Midbrain (tissue), 1 donor: ENCODE data around the gene TPRA1.
A peak's percentile ranks its signal among the peaks of the same experiment; 100 is the strongest.

ENCODE experiments used
- DNase-seq: peaks from one replicate; lab custom pipeline; 2025; lab: John Stamatoyannopoulos, UW

TPRA1 gene

DNA sequence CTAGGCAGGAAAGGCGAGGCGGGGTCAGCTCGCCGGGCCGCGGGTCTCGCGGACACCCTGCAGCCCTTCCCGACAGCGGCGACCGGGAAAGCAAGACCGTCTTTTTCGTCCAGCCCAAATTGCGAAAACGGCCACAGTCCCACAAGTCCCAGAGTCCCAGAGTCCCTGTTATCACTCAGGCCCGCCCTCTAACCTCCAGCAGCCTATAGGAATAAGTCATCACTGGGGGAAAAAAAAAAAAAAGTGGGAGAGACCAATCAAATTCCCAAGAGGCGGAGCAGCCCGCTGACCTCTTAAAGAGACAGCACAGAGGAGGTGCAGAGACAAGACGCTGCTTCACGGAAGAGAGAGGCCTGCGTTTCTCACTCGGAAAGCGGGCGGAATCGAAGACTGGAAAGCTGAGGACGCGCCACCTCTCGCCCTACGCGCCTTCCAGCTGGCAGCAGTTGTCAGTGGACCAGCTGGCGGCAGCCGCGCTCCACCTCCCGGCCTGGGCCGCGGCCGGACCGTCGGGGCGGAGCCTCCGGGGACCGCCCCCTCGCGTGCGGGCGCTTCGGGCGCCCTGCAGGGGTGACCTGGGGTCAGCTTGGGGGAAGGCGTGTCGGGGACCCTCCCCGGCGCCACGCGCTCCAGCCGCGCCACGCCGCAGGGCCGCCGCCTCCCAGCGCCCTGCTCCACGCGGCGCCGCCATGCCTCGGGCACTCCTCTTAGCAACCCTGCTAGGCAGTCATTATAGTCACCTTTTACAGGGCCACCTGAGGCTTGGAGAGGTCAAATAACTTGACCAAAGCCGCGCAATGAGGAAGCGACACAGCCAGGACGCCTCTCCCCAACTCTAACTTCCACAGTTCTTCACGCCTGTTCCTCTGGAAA lies at the start of gene TPRA1:
TPRA1 (minus strand) TSS at position 141 of the 873 bp plus-strand sequence. CDS start 10,587 bp downstream, outside the sequence.
- peak; percentile 96 for DNase-seq

DNA sequence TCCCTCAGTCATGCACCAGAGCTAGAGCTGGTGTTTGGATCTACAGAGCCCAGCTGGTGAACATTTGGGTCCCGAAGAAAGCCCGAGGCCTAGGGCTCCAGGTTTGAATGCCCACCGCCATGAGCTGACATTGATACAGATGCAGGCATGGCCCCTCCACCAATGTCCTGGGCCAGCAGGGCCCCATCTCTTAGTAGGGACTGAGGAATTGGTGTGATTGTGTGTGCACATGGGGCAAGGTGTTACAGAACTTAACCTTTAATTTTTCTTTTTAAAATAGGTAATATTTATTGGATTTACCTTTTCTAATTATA lies 49.5 kb upstream of the TPRA1 start:
- DNase-seq = no peak

DNA sequence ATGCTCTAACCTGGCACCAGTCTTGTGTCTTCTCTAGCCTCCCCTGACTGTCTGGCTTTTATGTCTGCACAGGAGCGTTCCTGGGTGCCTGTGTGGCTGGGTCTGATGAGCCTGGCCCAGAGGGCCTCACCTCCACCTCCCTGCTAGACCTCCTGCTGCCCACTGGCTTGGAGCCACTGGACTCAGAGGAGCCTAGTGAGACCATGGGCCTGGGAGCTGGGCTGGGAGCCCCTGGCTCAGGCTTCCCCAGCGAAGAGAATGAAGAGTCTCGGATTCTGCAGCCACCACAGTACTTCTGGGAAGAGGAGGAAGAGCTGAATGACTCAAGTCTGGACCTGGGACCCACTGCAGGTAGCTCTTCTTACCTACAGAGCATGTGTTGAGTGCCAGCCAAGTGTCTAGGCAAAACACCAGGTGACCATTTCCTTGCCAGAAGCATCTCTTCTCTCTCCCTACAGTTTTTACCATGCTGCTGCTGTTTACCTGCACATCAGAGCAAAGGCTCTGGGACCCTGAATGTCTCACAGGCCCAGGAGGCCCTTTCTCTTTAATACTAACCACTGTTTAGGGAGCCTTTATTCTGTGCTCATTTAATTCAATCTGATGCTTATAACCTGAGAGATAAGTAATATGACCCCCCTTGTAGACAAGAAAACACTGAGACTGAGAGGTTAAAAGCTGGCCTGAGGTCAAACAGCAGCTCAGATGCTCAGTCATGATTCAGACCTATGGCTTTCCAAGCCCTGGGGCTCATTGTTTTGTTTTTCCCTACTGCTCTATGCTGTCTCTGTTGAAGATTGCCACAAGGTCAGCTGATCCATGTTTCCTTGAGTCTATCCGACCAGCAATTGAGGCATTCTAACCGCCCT lies 48.9 kb upstream of the TPRA1 start:
- DNase-seq = no peak

DNA sequence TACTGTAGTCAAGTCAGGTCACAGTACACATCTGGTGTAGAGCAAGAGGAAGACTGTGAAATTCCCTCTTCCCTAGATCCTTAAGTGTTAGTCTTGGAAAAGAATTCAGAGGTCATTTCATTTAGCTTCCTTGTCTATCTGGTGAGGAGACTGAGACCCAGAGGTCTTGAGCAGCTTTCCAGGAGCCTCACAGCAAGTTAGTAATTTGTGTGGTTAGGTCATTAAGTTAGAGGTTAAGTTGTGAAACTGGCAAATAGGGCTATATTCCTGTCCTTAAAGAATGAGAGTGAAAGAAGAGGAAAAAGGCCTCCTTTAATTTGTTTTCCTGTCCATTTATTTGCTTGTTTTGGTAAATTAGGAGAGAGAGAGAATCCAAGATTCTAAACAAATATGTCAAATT lies 47.4 kb upstream of the TPRA1 start:
- no peak for DNase-seq

DNA sequence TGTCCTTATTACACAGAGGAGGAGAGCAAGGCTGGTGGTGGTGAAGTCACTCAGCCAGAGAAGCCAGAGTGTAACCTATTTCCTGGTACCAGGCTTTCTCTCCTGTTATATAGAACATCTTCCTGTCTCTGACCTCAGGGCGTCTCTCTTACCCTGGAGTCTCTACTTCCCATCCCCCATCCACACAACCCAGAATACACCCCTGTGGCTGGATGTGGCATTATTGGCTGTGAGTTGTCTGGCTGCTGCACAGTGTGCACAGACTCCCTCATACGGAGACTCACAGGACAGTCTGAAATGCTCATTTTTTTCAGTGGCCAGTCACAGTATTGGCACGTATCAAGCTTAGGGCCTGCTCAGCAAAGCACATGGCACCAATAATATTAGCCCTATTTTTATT lies 47.0 kb upstream of the TPRA1 start:
- no peak for DNase-seq

DNA sequence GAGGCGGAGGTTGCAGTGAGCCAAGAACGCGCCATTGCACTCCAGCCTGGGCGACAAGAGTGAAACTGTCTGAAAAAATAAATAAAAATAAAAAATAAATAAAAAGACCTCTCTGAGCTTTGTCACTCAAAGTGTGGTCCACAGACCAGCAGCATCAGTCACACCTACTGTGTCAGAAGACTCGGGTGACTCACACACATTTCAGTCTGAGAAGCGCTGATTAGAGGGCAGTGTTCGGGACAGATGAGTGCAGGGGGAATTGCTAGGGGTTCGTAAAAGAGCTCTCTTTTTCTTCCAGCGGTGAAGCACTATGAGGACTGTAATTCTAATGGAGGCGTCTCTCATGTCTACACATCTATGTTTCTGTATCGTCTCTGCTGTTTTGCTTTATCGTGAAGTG lies 44.1 kb upstream of the TPRA1 start:
- no peak for DNase-seq

DNA sequence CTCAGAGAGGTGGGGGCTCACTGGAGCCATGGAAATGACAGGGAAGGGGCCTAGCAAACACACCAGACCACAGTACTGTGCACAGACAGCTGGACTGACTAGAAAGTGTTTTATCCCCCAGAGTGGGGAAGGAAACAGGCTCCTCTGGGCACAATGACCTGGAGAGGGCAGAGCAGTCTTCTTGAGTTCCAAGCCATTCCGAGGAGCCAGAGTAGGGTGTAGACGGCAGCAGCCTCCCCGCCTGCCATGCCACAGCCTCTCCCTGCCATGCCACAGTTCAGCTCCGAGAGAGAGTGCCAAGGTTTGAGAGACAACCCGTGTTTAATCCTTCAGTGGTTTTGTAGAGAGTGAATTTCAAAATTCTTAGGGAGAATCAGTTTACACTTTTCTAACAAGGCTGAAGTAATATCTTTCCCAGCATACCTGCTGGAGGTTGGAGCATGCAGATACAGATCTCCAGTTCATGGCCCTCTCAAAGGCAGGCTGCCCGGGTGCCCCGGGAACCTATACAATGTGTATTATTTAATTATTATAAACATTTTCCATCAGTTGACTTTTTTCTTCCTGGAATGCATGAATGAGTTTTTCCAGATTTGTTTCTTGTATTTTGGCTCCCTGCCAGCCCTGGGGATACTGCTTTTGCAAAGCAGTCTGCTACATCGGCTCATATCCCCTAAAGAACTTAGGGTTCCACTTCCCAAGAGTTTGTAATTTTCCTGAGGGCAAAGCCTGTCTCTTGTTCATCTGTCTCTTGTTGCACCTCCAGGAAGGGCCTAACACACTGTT lies 41.7 kb upstream of the TPRA1 start:
- DNase-seq = no peak

DNA sequence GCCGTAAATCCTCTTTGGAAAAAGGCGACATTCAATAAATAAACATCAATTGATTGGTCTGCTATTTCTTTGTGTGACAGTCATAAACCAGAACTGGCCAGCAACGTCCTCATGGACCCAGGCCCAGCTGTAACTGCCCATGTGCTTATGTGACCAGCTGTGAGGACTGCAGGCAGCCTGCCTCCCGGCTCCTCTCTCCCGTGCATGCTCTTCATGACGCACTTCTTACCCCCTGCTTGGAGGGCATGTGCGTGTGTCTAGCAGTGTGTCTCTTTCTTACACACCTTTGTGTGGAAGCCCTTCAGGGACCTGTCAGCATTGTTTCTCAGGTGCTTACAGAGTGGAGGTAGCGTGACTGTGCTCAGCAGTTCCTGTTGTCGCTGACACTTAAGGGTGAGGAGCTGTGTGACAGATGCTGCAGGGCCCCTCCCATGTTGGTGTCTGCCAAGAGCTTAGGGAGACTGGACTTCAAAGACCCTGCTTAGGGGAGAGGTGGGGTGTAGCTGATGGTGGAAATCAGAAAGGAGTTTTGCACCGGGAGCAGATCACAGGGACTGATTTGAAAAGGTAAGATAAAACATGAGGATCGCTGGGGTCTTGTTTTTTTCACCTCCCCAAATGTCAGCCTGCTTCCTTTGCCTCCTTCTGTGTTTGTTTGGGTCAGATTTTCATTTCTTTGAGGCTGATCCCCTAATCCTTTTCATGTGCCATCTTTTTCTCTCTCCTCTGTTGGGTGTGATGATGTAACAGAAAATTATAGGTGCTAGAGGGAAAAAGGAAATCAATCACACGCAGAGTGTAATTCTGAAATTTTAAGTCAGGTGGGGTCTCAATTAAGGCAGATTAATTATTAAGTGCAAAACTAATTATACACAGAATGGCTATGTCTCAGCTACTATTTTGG lies 40.5 kb upstream of the TPRA1 start:
- no peak for DNase-seq

DNA sequence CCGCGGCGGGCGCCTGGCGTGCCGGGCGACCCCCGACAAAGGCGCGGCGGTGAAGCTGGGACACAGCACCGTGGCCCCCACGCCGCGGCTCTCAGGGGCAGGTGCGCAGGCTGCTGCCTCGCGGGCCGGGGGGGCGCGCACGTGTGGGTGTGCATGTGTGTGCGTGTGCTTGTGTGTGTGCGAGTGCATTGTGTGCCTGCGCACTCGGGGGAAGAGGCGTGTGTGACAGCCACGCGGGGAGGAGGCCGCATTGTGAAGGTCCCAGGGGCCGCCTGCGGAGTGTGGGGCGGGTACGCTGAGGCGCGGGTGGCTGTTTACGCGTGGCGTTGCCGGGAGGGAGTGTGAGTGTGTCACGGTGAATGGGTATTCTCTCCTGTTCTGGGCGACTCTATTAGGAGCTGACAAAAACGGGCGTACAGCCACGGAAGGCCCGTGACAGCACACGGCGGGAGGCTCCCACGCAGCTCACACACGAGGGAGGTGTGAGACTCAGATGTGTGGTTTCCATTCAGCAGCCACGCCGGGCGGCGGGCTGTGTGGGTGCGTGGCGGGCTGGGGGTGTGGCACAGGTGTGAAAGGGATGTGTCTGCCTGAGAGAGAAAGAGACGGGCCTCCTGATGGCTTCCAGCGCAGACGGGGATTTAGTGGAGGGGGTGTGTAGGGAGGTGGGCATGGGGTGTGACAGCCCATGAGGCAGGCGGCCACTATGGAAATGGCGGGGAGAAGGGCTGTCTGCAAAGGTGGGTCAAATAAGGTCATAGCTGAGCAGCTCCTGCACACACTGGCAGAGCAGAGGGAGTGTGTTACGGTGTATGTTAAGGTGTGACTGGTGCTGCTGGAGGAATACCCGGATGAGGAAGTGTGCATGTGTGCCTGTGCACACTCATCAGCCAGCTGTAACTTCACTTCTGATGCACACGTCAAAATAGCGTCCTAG lies 39.2 kb upstream of the TPRA1 start:
- no peak for DNase-seq

DNA sequence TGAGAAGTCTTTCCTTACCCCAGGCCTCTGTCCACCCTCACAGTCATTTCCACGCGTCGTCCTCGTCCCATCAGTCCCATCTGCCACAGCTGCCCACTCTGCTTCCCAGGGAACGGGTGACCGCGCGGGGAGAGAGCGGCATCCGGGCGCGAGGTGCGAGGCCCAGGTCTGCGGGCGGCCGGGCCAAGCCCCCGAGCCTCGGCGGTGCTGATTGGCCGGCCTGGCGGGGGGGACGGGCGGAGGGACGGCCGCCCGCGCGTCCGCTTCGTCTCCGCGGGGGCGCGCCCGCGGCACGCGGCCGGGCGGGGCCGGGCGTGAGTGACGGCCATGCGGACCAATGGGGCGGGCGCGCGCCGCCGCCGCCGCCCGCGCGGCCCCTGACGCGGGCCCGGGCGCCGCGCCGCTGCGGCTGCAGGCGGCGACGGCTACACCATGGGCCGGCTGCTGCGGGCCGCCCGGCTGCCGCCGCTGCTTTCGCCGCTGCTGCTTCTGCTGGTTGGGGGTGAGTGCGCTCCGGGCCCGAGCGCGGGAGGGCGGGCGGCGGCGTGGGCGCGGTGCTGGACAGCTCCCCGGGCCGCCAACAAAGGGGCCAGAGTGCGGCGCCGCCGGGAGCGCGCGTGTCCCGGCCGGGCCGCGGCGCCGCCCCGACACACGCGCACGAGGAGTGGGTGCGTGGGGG lies 38.4 kb upstream of the TPRA1 start, which contains the start of gene PODXL2:
PODXL2 (plus strand) TSS at position 398 of the 679 bp plus-strand sequence; CDS start at position 433, 35 bp downstream.
- DNase-seq = peak; percentile 30

DNA sequence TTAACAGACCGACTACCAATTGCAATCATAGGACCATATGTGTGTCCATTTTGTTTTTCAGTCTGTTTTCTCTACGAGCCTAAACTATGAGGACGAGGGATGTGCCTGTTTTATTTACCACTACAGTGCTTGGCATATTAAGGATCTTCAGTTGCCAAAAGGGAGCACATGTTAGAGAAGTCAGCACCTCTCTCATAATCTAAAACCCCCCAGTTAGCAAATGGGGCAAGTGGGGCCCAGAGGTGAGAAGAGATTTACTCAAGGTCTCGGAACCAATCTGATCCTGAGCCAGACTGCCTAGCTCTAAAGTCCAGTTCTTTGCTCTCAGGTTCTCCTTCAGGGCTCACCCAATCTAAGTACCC lies 37.9 kb upstream of the TPRA1 start:
- no peak for DNase-seq

DNA sequence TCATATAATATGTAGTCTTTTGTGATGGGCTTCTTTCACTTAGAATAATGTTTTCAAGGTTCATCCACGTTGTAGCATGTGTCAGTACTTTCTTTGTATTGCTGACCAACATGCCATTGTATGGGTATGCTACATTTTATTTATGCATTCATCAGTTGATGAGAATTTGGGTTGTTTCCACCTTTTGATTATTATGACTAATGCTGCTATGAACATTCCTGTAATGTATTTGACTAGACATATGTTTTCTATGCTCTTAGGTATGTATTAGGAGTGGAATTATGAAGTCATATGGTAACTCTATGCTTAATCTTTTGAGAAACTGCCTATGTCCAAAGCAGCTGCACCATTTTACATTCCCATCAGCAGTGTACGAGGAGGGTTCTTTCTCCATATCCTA lies 35.3 kb upstream of the TPRA1 start:
- no peak for DNase-seq

DNA sequence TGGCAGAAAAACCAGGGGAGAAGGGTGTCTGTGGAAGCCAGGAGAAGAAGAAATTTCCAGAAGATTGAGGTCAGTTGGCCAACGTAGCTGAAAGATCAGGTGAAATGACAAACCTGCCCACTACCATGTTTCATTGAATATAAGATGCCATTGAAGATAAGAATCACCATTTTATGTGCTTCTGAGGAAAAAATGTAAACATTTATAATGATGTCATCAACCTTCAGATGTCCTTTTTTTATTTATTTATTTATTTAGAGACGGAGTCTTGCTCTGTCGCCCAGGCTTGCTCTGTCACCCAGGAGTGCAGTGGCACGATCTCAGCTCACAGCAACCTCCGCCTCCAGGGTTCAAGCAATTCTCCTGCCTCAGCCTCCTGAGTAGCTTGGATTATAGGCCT lies 33.5 kb upstream of the TPRA1 start:
- DNase-seq = no peak

DNA sequence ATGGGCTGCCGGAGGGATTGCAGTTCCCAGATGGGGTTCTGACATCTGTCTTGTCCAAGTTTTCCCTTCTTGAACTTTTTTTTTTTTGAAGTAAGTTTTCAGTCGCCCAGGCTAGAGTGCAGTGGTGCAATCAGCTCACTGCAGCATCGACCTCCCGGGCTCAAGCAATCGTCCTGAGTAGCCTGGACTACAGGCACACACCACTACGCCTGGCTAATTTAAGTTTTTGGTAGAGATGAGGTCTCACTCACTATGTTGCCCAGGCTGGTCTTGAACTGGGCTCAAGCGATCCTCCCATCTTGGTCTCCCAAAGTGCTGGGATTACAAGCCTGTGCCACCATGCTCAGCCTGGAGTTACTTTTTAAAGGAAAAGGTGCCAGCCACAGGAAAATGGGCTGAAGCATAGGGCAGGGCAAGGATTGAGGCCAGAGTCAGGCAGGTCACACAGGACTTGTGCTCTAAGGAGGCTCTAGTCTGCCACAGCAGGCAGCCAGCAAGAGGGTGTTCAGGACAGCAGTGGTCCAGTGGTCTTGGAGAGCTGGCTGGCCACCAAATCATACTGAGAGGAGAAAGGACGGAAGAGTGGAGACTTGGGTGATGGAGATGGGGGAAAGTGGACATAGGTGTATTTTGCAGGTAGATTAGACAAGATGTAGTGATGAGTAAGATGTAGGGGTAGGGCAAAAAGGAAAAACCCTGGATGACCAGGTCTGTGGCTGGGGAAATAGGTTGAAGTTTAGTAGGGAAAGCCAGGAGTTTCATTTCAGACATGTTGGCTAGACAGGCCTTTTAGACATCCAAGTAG lies 32.4 kb upstream of the TPRA1 start:
- DNase-seq = no peak

DNA sequence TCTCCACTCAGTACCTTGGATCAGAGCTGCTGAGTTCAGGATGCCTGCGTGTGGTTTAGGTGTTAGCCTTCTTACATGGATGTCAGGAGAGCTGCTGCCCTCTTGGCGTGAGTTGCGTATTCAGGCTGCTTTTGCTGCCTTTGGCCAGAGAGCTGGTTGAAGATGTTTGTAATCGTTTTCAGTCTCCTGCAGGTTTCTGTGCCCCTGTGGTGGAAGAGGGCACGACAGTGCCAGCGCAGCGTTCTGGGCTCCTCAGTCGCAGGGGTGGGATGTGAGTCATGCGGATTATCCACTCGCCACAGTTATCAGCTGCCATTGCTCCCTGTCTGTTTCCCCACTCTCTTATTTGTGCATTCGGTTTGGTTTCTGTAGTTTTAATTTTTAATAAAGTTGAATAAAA lies 31.5 kb upstream of the TPRA1 start:
- no peak for DNase-seq

DNA sequence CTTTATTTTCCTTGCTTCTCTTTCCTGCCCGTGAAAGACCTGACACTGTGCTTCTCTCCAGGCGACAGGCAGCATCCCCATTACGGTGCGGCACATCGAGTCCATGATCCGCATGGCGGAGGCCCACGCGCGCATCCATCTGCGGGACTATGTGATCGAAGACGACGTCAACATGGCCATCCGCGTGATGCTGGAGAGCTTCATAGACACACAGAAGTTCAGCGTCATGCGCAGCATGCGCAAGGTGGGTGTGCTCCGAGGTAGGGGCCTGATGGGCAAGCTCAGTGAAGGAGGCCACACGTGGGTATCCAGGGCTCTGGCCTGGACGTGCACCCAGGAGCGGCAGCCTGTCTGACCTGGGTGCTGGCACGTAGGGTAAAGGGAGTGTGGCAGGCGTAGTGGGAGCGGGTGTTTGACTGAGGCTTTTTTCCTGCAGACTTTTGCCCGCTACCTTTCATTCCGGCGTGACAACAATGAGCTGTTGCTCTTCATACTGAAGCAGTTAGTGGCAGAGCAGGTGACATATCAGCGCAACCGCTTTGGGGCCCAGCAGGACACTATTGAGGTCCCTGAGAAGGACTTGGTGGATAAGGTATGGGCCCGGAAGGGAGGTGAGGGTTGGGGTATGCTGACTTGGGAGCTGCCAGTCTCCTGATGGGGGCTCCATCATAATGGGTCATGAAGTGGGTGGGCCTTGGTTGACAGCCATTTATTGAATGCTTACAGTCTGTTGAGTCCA lies 30.3 kb upstream of the TPRA1 start:
- no peak for DNase-seq

DNA sequence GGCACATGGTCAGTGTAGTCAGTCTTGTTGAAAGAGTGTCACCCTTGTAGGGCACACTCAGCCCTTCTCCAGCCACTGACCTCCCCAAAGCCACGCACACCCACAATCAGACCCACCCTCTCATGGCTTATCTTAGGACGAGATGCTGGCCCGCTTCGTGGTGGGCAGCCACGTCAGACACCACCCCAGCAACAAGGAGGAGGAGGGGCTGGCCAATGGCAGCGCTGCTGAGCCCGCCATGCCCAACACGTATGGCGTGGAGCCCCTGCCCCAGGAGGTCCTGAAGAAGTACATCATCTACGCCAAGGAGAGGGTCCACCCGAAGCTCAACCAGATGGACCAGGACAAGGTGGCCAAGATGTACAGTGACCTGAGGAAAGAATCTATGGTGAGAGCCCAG lies 28.4 kb upstream of the TPRA1 start:
- DNase-seq = no peak
